KMS-11 (cell line): ENCODE results near the gene KLF15.

Experiments used
- H2AFZ ChIP-seq: fragments of 200-600 bp; sonication (generic); 2 replicates; pipeline ENCODE4 v1.6.1; 2016; ENCODE audit warnings: antibody characterized with exemption, mixed run types, low read depth
- H3K27ac ChIP-seq: fragments of 200-600 bp; sonication (generic); 2 replicates; pipeline ENCODE4 v1.6.1; 2016; ENCODE audit warnings: mild to moderate bottlenecking, mixed run types
- H3K27me3 ChIP-seq: fragments of 200-600 bp; sonication (generic); 2 replicates; pipeline ENCODE4 v1.6.1; 2017; ENCODE audit warnings: mild to moderate bottlenecking, low read depth, mixed run types, moderate library complexity; ENCODE audit not compliant: insufficient read depth
- H3K36me3 ChIP-seq: fragments of 200-600 bp; sonication (generic); 2 replicates; pipeline ENCODE4 v1.6.1; 2017; ENCODE audit warnings: mild to moderate bottlenecking, mixed run types; ENCODE audit not compliant: insufficient read depth
- H3K4me1 ChIP-seq: fragments of 200-600 bp; sonication (generic); 2 replicates; pipeline ENCODE4 v1.6.1; 2016; ENCODE audit warnings: mild to moderate bottlenecking, low read depth, mixed run types; ENCODE audit not compliant: poor library complexity, severe bottlenecking
- H3K4me2 ChIP-seq: fragments of 200-600 bp; sonication (generic); 2 replicates; pipeline ENCODE4 v1.7.0; 2016; ENCODE audit warnings: mild to moderate bottlenecking, mixed run types
- H3K4me3 ChIP-seq: fragments of 200-600 bp; sonication (generic); IDR thresholded peaks from 2 replicates; pipeline ENCODE4 v1.6.1; 2017; ENCODE audit warnings: low read depth, low read length, mixed read lengths; ENCODE audit not compliant: insufficient read depth
- H3K79me2 ChIP-seq: fragments of 200-600 bp; sonication (generic); 2 replicates; pipeline ENCODE4 v1.6.1; 2016; ENCODE audit warnings: low read depth, mixed run types; ENCODE audit not compliant: insufficient read depth
- H3K9ac ChIP-seq: fragments of 200-600 bp; sonication (generic); 2 replicates; pipeline ENCODE4 v1.6.1; 2016; ENCODE audit warnings: mild to moderate bottlenecking, mixed run types
- H4K20me1 ChIP-seq: fragments of 200-600 bp; sonication (generic); 2 replicates; pipeline ENCODE4 v1.6.1; 2016; ENCODE audit warnings: mild to moderate bottlenecking, mixed run types; ENCODE audit not compliant: insufficient read depth
- TF ChIP-seq, protein P1 (sequence below): fragments of 200-600 bp; sonication (generic); conservative IDR thresholded peaks from 2 replicates; pipeline ENCODE4 v1.6.1; 2017; ENCODE audit warnings: low read depth, mild to moderate bottlenecking, antibody characterized with exemption, low read length, moderate library complexity, mixed read lengths

KLF15 gene

GRCh38 chr3:126376444-126376843 lies 19.2 kb upstream of the KLF15 start:
- Histone ChIP-seq H3K36me3 (no peaks in the 10 kb centered on the region), H3K4me2 (no peak overlapping the region), H3K27ac (no peak overlapping the region), H3K4me1 (no peaks in the 10 kb centered on the region), H3K79me2 (no peaks in the 10 kb centered on the region), H3K4me3 (no peak overlapping the region), H3K9ac (no peak overlapping the region), H3K27me3 (no peaks in the 10 kb centered on the region), H4K20me1 (no peaks in the 10 kb centered on the region), H2AFZ (no peak overlapping the region)
- TF ChIP-seq, protein P1, sequence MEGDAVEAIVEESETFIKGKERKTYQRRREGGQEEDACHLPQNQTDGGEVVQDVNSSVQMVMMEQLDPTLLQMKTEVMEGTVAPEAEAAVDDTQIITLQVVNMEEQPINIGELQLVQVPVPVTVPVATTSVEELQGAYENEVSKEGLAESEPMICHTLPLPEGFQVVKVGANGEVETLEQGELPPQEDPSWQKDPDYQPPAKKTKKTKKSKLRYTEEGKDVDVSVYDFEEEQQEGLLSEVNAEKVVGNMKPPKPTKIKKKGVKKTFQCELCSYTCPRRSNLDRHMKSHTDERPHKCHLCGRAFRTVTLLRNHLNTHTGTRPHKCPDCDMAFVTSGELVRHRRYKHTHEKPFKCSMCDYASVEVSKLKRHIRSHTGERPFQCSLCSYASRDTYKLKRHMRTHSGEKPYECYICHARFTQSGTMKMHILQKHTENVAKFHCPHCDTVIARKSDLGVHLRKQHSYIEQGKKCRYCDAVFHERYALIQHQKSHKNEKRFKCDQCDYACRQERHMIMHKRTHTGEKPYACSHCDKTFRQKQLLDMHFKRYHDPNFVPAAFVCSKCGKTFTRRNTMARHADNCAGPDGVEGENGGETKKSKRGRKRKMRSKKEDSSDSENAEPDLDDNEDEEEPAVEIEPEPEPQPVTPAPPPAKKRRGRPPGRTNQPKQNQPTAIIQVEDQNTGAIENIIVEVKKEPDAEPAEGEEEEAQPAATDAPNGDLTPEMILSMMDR, result no peak

DNA sequence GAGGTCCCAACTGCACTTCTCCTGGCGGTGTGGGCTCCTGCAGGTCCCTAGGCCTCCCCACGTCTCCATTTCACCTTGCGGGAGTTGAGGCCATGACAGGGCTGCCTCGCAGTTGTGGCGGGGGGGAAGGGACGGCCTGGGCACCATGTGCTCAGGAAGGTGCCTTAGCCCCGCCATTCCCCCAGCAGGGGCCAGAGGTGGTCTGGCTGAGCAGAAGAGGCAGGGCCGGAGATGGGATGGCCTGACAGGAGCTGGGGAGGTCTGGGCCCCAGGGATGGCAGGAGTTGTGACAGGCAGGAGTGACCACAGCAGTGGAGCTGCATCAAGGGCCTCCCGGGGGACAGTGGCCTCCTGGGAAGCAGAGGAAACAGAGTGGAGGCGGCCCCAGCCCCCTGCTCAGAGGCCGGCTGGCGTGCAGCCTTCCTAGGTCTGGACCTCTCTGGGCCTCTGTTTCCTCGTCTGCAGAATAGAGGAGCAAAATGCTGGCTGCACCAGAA lies 18.7 kb upstream of the KLF15 start:
- Histone ChIP-seq H3K9ac (no peak overlapping the region), H3K27me3 (no peaks in the 10 kb centered on the region), H3K4me1 (no peaks in the 10 kb centered on the region), H3K27ac (no peak overlapping the region), H3K4me3 (no peak overlapping the region), H3K4me2 (no peak overlapping the region), H3K36me3 (no peaks in the 10 kb centered on the region), H2AFZ (no peak overlapping the region), H4K20me1 (no peaks in the 10 kb centered on the region), H3K79me2 (no peaks in the 10 kb centered on the region)
- TF ChIP-seq, protein P1, result no peak

- TF ChIP-seq, protein P1, result no peak
- Histone ChIP-seq H3K4me3 (no peak overlapping the region), H3K79me2 (no peaks in the 10 kb centered on the region), H3K4me2 (no peak overlapping the region), H3K4me1 (no peaks in the 10 kb centered on the region), H2AFZ (no peak overlapping the region), H3K36me3 (no peaks in the 10 kb centered on the region), H3K27ac (no peak overlapping the region), H3K27me3 (no peaks in the 10 kb centered on the region), H4K20me1 (no peaks in the 10 kb centered on the region), H3K9ac (no peak overlapping the region)
Observed at GRCh38 chr3:126373682-126374601, 16.7 kb upstream of the KLF15 start.

- H3K36me3 ChIP-seq, result no peaks in the 10 kb centered on the region
Observed at GRCh38 chr3:126373146-126373613, 16.0 kb upstream of the KLF15 start.

More at GRCh38 chr3:126373146-126373613, 16.0 kb upstream of the KLF15 start:
- Histone ChIP-seq H2AFZ (no peak overlapping the region), H3K27ac (no peak overlapping the region), H3K4me2 (no peak overlapping the region), H3K4me1 (no peaks in the 10 kb centered on the region), H3K9ac (no peak overlapping the region), H4K20me1 (no peaks in the 10 kb centered on the region), H3K79me2 (no peaks in the 10 kb centered on the region), H3K4me3 (no peak overlapping the region), H3K27me3 (no peaks in the 10 kb centered on the region)
- TF ChIP-seq, protein P1, result no peak
